T-helper 9 cell (primary cell): ENCODE data around the gene MGAT5.

Experiments used
- DNase-seq: peaks from one replicate; pipeline ENCODE4 v3.0.0-alpha.2; 2020

Gene MGAT5

GRCh38 chr2:134256956-134257355 is 3.1 kb downstream of the MGAT5 start:
- DNase-seq, result no peak

GRCh38 chr2:134257509-134257908 is 3.6 kb downstream of the MGAT5 start:
- DNase-seq, result no peak

DNA sequence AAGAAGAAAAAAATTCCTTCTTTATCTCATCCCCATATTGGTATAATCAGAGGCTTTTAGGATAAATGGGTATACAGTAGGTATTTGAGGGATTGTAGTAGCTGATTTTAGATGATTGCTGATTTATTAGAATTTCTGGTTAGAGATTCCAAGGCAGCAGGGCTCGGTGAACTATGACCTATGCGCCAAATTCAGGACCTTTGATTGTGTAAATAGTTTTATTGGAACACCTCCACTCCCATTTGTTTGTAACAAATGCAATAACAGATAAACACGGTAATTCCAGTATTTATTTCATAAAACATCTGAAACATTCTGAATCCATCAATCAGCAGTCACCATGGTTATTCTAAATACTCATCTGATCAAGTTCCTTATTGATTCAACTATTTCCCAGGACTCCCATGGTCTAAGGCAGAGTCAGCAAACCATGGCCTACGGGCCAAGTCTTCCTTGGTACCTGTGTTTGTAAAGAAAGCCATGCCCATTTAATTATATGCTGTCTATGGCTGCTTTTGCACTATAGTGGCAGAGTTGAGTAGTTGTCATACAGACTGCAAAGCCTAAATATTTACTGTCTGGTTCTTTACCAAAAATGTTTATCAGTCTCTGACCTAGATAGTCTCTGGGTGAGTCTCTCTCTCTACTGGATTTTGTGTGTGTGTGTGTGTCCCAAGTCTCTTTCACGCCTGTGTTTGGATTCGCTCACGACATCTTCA is 4.3 kb downstream of the MGAT5 start:
- no peak for DNase-seq

- DNase-seq, result peak; percentile 32
Measured at GRCh38 chr2:134258684-134259388, 5.0 kb downstream of the MGAT5 start.

DNA sequence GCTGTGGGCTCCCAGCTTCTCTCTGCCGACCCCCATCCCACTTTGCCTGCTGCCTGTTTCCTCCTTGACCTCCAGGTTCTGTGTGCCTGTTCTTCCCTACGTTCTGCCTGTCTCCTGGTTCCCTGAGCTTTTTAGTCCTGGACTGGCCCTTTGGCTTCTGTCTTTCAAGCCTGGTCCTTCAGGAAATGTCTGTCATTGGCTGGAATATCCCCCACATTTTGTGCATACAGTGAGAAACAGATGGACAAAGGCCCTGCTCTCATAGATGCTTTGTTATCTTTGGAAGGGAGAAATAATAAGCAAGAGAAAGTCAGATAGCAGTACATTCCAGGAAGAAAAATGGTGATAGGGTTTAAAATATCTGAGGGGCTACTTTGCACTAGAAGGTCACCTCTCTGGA is 5.7 kb downstream of the MGAT5 start:
- no peak for DNase-seq

- no peak for DNase-seq
Measured at GRCh38 chr2:134259994-134260393, 6.1 kb downstream of the MGAT5 start.

GRCh38 chr2:134260713-134261112 is 6.8 kb downstream of the MGAT5 start:
- no peak for DNase-seq

DNA sequence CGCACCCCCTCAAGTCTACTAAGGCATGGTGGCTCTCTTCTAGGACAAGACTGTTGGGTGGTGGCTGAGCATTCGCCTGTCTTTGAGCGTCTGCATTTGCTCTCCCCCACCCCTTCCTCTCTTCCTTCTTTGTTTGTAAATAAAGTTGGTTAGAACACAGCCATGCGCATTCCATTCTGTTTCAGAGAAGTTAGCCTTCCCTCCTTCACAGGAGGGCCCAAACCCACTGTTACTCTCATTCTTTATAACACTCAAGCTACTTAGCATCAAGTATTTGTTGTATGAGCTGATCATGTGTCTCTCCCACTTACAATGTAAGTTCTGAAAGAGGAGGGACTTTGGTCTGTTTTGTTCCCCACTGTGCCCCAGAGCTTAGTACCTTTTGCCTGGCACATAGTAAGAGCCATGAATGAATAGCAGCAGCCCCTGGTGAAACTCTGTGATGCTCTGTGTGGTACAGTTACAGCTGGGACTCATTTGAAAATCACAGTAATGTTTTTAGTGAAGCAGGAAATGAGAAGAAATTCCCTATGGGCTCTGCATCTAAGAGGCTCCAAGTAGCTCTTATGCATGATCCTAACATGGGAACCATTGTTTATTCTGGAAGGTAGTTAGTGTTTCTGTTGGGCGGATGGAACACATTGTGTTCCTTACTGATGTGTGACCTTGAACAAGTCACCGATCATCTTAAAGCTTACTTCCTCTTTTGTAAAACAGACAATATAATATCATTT is 7.7 kb downstream of the MGAT5 start:
- no peak for DNase-seq

DNA sequence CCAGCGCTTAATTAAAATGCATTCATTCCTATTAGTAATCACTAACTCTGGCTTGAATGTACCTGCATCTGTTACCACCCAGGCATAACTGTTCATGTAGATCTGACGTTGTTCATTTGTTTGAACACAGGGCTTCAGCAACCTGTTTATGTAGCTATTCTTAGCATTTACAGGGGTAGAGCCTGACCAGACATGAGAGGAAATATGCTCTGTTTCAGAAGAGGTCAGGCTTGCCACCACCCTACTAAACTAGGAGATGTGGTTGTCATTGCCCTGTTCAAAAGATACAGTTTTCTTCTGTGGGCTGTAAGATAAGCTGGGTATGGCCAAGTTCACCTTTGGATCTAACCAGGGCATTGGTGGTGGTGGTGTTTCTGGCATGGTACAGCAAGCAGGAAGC is 8.8 kb downstream of the MGAT5 start:
- no peak for DNase-seq

- DNase-seq, result no peak
Measured at GRCh38 chr2:134268265-134268664, 14.4 kb downstream of the MGAT5 start.

DNA sequence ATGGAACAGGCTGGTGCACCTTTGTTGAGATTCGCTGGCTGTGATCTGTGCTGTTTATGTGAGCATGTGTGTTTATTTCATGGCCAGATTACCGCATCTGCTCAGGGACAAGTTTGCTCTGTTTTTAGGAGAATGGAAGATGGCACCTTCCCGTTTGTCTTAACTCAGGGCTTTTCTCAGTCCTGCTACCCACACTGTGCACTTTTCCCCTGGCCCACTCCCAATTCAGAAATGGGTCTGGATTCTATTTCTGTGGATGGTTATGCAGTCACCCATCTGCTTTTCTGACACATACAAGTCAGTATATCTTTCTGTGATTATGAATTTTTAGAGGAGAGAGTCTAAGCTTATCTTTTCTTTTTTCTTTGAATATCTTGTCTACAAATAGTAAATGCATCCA is 15.4 kb downstream of the MGAT5 start:
- no peak for DNase-seq

GRCh38 chr2:134269972-134270735 is 16.3 kb downstream of the MGAT5 start:
- no peak for DNase-seq

- no peak for DNase-seq
Measured at GRCh38 chr2:134271758-134272157, 17.9 kb downstream of the MGAT5 start.

GRCh38 chr2:134272806-134273205 is 18.9 kb downstream of the MGAT5 start:
- no peak for DNase-seq

- no peak for DNase-seq
Measured at GRCh38 chr2:134273256-134273983, 19.5 kb downstream of the MGAT5 start.

- DNase-seq, result no peak
Measured at GRCh38 chr2:134274121-134274520, 20.2 kb downstream of the MGAT5 start.

DNA sequence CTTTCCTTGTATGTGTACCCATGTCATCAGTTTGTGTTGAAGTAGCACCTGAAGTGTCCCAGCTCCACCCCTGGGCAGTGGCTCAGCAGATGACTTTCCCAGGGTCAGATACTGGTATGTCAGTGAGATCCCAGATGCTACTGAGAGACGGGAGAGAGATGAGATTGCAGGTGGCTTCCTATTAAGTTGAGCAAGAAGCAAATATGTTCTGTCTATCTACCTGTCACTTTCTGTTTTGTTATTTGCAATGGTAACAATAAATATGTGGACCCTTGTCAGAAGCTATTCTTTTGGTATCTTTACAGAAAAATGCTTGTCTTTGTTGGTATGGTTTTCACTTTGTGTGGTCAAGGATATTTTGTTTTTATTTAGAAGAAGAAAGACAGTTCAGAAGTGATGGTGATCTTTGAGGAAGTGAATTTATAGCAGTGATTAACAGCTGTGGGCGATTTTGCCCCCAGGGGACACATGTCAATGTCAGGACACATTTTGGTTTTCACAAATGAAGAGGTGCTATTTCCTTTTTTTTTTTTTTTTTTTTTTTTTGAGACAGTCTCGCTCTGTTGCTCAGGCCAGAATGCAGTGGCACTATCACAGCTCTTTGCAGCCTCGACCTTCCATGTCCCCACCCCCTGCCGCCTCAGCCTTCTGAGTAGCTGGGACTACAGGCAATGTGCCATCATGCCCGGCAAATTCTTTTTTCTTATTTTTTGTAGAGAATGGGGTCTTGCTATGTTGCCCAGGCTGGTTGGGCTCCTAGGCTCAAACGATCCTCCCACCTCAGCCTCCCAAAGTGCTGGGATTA is 21.4 kb downstream of the MGAT5 start:
- DNase-seq, result no peak

GRCh38 chr2:134276381-134277172 is 22.7 kb downstream of the MGAT5 start:
- DNase-seq, result no peak

DNA sequence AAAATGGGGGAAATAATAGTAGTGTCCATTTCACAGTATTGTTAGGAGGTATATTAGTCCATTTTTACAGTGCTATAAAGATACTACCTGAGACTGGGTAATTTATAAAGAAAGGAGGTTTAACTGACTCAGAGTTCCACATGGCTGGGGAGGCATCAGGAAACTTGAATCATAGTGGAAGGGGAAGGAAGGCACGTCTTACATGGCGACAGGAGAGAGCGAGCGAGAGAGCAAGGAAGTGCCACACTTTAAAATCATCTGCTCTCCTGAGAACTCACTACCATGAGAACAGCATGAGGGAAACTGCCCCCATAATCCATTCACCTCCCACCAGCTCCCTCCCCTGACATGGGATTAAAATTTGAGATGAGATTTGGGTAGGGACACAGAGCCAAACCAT is 23.4 kb downstream of the MGAT5 start:
- no peak for DNase-seq

DNA sequence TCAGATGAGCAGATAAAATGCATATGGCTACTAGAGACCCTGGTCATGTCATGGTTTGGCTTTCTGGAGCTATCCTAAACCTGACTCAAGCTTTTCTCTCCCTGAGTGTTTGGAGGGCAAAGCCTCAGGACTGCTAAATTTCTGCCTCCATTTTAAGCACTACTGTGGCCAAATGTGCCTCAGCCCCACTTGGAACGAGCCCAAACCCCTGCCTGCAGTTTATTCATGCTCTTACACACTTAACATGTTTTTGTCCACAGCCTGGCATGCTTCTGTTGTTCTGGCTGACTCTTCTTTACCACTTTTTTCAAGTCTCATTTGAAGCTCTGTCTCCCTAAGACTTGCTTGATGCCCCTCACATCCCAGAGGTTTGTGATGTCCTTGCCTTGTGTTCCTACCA is 24.7 kb downstream of the MGAT5 start:
- no peak for DNase-seq

- no peak for DNase-seq
Measured at GRCh38 chr2:134279417-134279816, 25.5 kb downstream of the MGAT5 start.
